Stromal cell of bone marrow (primary cell): Measurements from ENCODE around the gene LY6G6F.

Source experiments
- DNase-seq: peaks from one replicate; pipeline ENCODE4 v3.0.0-alpha.2; 2012; ENCODE audit warnings: low read depth

Gene LY6G6F

GRCh38 chr6:31739639-31740396 lies 33.2 kb downstream of the LY6G6F start, which contains the start of gene MSH5:
TSS of gene MSH5 (plus strand) at chr6:31740005. CDS start at chr6:31740467, 462 bp downstream.
- DNase-seq = peak; percentile 99

DNA sequence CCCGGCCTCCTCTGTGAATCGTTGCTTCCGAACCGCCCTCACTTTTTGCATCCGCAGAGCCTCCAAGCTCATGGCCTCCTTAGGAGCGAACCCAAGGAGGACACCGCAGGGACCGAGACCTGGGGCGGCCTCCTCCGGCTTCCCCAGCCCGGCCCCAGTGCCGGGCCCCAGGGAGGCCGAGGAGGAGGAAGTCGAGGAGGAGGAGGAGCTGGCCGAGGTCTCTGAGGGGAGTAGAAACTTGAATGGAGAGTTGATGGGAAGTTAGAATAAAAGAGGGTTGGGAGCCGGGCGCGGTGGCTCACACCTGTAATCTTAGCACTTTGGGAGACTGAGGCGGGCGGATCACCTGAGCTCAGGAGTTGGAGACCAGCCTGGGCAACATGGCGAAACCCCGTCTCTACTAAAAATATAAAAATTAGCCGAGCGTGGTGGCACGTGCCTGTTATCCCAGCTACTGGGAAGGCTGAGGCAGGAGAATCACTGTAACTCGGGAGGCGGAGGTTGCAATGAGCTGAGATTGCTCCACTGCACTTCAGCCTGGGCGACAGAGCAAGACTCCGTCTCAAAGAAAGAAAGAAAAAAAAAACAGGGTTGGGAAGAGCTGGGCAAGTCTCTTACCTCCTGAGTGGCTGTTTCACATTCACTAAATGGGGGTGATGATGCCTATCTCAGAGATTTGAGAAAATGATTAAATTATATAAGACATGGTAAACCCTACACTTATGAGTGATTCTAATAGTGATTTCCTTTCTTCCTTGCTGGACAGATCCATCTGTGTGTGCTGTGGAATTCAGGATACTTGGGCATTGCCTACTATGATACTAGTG lies 33.9 kb downstream of the LY6G6F start:
- no peak for DNase-seq

DNA sequence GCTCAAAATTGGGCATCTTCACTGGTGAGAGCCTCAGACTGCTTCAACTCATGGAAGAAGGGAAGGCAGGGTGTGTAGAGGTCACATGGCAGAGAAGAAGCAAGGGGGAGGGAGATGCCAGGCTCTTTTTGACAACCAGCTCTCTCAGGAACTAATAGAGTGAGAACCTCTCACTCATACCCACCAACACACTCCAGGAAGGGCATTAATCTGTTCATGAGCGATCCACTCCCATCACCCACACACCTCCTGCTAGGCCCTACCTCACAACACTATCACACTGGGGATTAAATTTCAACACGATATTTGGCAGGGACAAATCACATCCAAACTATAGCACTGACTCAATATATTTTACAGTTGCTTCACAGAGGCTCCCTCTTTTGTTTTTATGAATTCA lies 35.1 kb downstream of the LY6G6F start:
- DNase-seq = no peak

- DNase-seq = no peak
These were observed 36.2 kb downstream of the LY6G6F start for GRCh38 chr6:31742894-31743293.

DNA sequence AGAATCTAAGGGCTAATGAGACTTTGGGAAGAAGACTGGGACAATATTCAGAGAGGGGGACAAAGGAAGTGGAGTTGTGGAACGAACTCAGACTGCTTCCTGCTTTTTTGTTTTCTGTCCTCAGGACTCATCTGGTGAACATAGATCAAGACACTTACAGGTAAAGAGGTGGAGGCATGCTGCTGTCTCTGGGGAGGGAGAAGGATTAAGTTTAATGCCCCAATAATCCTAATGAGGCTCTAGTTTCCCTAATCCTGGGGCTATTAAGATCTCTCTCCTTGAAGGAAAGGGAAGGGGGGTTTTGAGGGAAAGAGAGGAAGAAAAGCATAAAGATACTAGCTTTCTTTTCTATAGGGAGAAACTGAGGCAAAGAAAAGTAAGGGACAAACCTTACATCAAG lies 37.8 kb downstream of the LY6G6F start:
- no peak for DNase-seq

DNA sequence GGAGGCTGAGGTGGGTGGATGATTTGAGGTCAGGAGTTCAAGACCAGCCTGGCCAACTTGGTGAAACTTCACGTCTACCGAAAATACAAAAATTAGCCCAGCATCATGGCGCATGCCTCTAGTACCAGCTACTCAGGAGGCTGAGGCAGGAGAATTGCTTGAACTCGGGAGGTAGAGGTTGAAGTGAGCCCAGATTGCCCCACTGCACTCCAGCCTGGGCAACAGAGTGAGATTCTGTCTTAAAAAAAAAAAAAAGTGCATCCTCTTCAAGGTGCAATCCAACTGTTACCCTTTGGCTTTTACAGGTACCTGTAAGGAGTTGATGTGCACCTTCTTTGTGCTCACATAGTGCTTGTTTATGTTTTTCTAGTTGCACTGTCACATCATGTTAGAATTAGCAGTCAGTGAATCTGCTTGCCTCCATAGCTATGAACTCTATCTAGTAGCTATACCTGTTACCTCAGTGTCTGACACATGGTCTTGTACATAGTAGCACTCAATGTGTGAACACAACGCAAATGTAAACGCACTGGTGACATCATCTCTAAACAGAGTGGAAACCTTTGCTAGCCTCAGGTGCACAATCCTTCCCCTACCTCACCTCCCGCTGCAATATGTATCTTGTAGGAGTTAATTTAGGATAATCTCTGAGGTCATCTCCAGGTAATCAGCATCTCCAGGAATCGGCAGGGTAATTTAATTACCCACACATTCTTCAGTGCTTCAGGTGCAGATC lies 42.8 kb downstream of the LY6G6F start:
- DNase-seq = no peak

GRCh38 chr6:31750411-31751022 lies 43.9 kb downstream of the LY6G6F start:
- no peak for DNase-seq

GRCh38 chr6:31752739-31753319 lies 46.2 kb downstream of the LY6G6F start:
- DNase-seq = peak; percentile 80

GRCh38 chr6:31758281-31758680 lies 51.6 kb downstream of the LY6G6F start:
- no peak for DNase-seq
